Thymus (tissue), 11 donors: Measurements from ENCODE around the gene GINS1. TPM values are rescaled to one million over a fixed set of nuclear protein-coding genes. Genes with fewer than 3 reads are reported as not detected.
A peak's percentile ranks its signal among the peaks of the same experiment; 100 is the strongest.
"Not testable (repeated sequence)": the region's sequence is repeated elsewhere in the genome, so short reads cannot be mapped to it uniquely, and the experiment has no call there.

Source experiments
- DNase-seq, 9 donors: peaks; one replicate each; pipeline ENCODE4 v3.0.0-alpha.2; 2013; ENCODE audit warnings: low spot score in 9 of 9, low read depth in 6 of 9, missing footprints in 1 of 9
- H3K27ac ChIP-seq, 2 donors: one replicate each; pipeline ENCODE4 v1.5.1; 2013; ENCODE audit warnings: control low read depth in 1 of 2, low read depth in 1 of 2, low read length in 1 of 2, mild to moderate bottlenecking in 1 of 2, moderate library complexity in 1 of 2
- H3K27me3 ChIP-seq, 2 donors: one replicate each; pipeline ENCODE4 v1.5.1; 2013; ENCODE audit warnings: low read length in 1 of 2; ENCODE audit not compliant: control insufficient read depth in 2 of 2, insufficient read depth in 1 of 2
- H3K36me3 ChIP-seq, 2 donors: one replicate each; pipeline ENCODE4 v1.5.1; 2013; ENCODE audit warnings: low read length in 1 of 2, mild to moderate bottlenecking in 1 of 2, moderate library complexity in 1 of 2; ENCODE audit not compliant: control insufficient read depth in 2 of 2, insufficient read depth in 2 of 2
- H3K4me1 ChIP-seq, 2 donors: one replicate each; pipeline ENCODE4 v1.5.1; 2013; ENCODE audit warnings: low read length in 2 of 2; ENCODE audit not compliant: control insufficient read depth in 2 of 2, insufficient read depth in 2 of 2
- H3K4me3 ChIP-seq, 2 donors: one replicate each; pipeline ENCODE4 v1.5.1; 2013; ENCODE audit warnings: low read length in 2 of 2, control low read depth in 1 of 2, mild to moderate bottlenecking in 1 of 2
- H3K9me3 ChIP-seq, 2 donors: one replicate each; pipeline ENCODE4 v1.5.1; 2013; ENCODE audit warnings: low read length in 1 of 2, mild to moderate bottlenecking in 1 of 2; ENCODE audit not compliant: control insufficient read depth in 2 of 2, insufficient read depth in 1 of 2
- WGBS: extraction: QIAGEN DNeasy Blood & Tissue Kit; methylation state at CpG from one replicate; pipeline ENCODE4 v1.1.7; 2013; 5-methylcytosine and 5-hydroxymethylcytosine counted together
- polyA plus RNA-seq: library from polyadenylated mRNA; stranded (reverse); fragments of 200-250 nt; gene quantifications from one replicate; pipeline ENCODE4 v1.2.3, GENCODE V29; 2013
- total RNA-seq: library from RNA; stranded (reverse); fragments of 120-200 nt; gene quantifications from one replicate; pipeline ENCODE4 v1.2.4, GENCODE V29; 2013
- donor health status: healthy.

Gene GINS1
- total and polyA plus RNA-seq, 2 donors = 1.8 to 15.7 TPM

GRCh38 chr20:25465243-25466135 is 58.0 kb downstream of the GINS1 start:
- Histone ChIP-seq H3K27ac (no peak overlapping the region), H3K27me3 (no peaks in the 10 kb centered on the region), H3K4me1 (peaks cover 7 to 19% of the 10 kb centered on the region in 2 donors), H3K36me3 (peaks cover 54 to 72% of the 10 kb centered on the region in 2 donors), H3K9me3 (no peaks in the 10 kb centered on the region), H3K4me3 (no peak overlapping the region)
- DNase-seq = no peak
- WGBS = 98% methylated on average over 15 of the region's 15 CpGs

DNA sequence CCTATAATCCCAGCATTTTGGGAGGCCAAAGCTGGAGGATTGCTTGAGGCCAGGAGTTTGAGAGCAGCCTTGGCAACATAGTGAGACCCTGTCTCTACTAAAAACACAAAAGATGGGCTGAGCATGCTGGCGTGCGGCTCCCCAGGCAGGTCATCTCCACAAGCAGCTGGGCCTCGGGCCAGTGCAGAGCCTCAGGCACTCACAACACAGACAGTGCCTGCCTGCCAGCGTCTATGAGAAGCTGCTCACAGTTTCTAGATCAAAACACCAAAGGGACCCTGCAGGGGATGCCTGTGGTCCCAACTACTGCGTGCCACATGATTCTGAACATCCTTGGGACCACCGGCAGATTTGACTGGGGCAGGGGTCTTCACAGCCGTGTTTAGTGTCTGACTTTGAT is 59.4 kb downstream of the GINS1 start:
- Histone ChIP-seq H3K27ac (no peak overlapping the region), H3K9me3 (no peaks in the 10 kb centered on the region), H3K4me1 (peaks cover 13 to 26% of the 10 kb centered on the region in 2 donors), H3K4me3 (no peak overlapping the region), H3K27me3 (no peaks in the 10 kb centered on the region), H3K36me3 (peaks cover 49 to 60% of the 10 kb centered on the region in 2 donors)
- no peak for DNase-seq
- WGBS = 97% methylated on average over 7 of the region's 7 CpGs

DNA sequence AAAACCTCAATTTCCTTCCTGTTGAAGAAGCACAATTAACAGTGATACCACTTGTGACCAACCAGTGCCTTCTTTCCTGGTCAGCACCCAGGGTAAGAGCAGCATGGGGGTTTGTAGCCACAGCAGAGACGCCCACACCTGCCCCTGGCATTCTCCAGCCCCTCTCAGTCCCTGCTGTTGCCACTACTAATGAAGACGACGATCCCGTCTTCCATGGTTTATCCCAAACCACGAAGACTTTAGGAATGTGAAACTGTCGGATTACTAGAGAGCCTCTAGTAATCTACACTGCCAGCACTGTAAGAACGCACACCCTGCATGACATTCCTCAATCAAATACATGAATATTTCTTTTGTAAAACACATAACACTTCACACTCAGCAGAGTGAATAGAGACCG is 60.0 kb downstream of the GINS1 start:
- peaks cover 13 to 21% of the 10 kb centered on the region in 2 donors for H3K4me1 ChIP-seq
- H3K9me3 ChIP-seq = no peaks in the 10 kb centered on the region
- no peak overlapping the region for H3K4me3 ChIP-seq
- H3K27ac ChIP-seq = no peak overlapping the region
- DNase-seq = no peak
- H3K27me3 ChIP-seq = no peaks in the 10 kb centered on the region
- 95% methylated on average over 8 of the region's 8 CpGs for WGBS
- peaks cover 44 to 60% of the 10 kb centered on the region in 2 donors for H3K36me3 ChIP-seq

DNA sequence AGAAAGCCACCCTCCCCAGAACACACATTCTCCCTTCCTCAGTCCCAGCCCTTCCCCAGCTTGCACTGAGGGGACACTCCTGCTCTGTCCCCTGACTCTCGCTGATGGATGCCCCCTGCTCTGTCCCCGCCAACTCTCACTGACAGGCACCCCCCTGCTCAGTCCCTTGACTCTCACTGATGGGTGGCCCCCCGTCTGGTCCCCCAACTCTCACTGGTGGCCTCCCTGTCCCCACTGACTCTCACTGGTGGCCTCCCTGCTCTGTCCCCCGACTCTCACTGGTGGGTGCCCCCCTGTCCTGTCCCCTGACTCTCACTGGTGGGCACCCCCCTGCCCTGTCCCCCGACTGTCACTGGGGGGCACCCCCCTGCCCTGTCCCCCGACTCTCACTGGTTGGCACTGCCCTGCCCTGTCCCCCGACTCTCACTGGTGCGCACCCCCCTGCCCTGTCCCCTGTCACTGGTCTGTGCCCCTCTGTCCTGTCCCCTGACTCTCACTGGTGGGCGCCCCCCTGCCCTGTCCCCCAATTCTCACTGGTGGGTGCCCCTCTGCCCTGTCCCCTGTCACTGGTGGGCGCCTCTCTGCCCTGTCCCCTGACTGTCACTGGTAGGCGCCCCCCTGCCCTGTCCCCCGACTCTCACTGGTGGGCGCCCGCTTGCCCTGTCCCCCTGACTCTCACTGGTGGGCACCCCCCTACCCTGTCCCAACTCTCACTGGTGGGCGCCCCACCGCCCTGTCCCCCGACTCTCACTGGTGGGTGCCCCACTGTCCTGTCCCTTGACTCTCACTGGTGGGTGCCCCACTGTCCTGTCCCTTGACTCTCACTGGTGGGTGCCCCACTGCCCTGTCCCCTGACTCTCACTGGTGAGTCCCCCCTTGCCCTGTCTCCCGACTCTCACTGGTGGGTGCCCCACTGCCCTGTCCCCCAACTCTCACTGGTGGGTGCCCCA is 60.9 kb downstream of the GINS1 start:
- Histone ChIP-seq H3K27ac (no peak overlapping the region), H3K36me3 (peaks cover 41 to 54% of the 10 kb centered on the region in 2 donors), H3K4me1 (peaks cover 13 to 21% of the 10 kb centered on the region in 2 donors), H3K9me3 (no peaks in the 10 kb centered on the region), H3K27me3 (no peaks in the 10 kb centered on the region), H3K4me3 (no peak overlapping the region)
- no peak for DNase-seq
- 99% methylated on average over 18 of the region's 18 CpGs for WGBS

- WGBS = 92% methylated on average over 13 of the region's 13 CpGs
- H3K36me3 ChIP-seq = peaks cover 39 to 47% of the 10 kb centered on the region in 2 donors
- no peak for DNase-seq
- no peak overlapping the region for H3K27ac ChIP-seq
- H3K9me3 ChIP-seq = no peaks in the 10 kb centered on the region
- H3K4me3 ChIP-seq = no peak overlapping the region
- H3K27me3 ChIP-seq = no peaks in the 10 kb centered on the region
- peaks cover 13 to 27% of the 10 kb centered on the region in 2 donors for H3K4me1 ChIP-seq
These were observed 62.1 kb downstream of the GINS1 start for GRCh38 chr20:25469558-25469957.

DNA sequence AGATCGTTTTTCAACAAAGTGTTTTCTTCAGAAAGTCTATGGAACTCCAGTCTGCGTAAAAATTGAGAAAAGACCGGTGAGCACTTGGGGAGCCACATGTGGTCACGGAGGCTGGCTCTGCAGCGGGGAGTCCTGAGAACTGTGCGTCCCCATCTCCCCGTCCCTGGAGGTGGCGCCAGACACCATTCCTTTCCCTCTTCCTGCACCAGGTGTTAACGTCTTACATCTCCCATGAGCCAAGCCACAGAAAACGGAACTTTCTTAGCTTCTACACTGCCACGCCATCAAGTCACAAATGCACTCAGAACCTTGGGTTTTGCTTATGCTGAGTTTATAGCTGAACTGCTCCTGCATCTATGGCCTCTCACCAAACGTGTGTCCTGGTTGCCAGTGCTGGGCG is 62.6 kb downstream of the GINS1 start:
- WGBS = 27% methylated on average over 13 of the region's 13 CpGs
- DNase-seq = peak; percentile 64 to 93 (median 78)
- Histone ChIP-seq H3K36me3 (peaks cover 34 to 42% of the 10 kb centered on the region in 2 donors), H3K4me1 (peaks cover 13 to 27% of the 10 kb centered on the region in 2 donors), H3K9me3 (no peaks in the 10 kb centered on the region), H3K27me3 (no peaks in the 10 kb centered on the region), H3K27ac (peak overlapping the region in 1 of 2 donors; percentile 81), H3K4me3 (no peak overlapping the region)

DNA sequence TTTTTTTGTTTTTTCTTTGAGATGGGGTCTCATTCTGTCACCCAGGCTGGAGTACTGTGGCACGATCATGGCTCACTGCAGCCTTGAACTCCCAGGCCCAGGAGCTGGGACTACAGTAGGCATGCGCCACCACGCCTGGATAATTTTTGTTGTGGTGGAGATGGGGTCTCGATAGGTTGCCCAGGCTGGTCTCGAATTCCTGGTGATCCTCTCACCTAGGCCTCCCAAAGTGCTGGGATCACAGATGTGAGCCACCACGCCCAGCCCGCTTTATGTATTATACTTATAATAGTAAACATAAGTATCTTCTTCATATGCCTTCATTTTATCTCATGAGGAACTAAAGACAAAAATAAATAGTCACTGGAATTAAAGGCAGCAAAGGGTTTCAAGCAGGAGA is 63.5 kb downstream of the GINS1 start:
- H3K27me3 ChIP-seq = no peaks in the 10 kb centered on the region
- whole genome bisulfite sequencing = 99% methylated on average over 7 of the region's 7 CpGs
- no peaks in the 10 kb centered on the region for H3K9me3 ChIP-seq
- H3K36me3 ChIP-seq = peaks cover 26 to 33% of the 10 kb centered on the region in 2 donors
- H3K4me3 ChIP-seq = no peak overlapping the region
- no peak for DNase-seq
- peaks cover 14 to 27% of the 10 kb centered on the region in 2 donors for H3K4me1 ChIP-seq
- H3K27ac ChIP-seq = peak overlapping the region in 1 of 2 donors; percentile 81

- not testable (repeated sequence) for H3K27me3 ChIP-seq, DNase-seq, H3K27ac ChIP-seq, H3K9me3 ChIP-seq
- Histone ChIP-seq H3K4me1 (peaks cover 29 to 49% of the 10 kb centered on the region in 2 donors), H3K4me3 (peak overlapping the region in 1 of 2 donors; percentile 37), H3K36me3 (peaks cover 9 to 25% of the 10 kb centered on the region in 2 donors)
- WGBS = 99% methylated on average over 2 of the region's 2 CpGs
These were observed 65.8 kb downstream of the GINS1 start for GRCh38 chr20:25473297-25473696.
